ENCODE data around the gene SMYD3. TPM values are rescaled to one million over a fixed set of nuclear protein-coding genes. Genes with fewer than 3 reads are reported as not detected.

SMYD3 gene
- total RNA-seq, 1 donor from 2014 or later, result 22.3 TPM

GRCh38 chr1:245791410-245792312, 715.4 kb downstream of the SMYD3 start:
- no peaks in the 10 kb centered on the region for H3K36me3 ChIP-seq
- H3K9me3 ChIP-seq, result no peaks in the 10 kb centered on the region
- intact Hi-C loops (cut with DNase I), result no loop called here
- no peaks in the 10 kb centered on the region for H3K27me3 ChIP-seq
- no peaks in the 10 kb centered on the region for H3K4me1 ChIP-seq
- H3K4me3 ChIP-seq, result no peak overlapping the region
- DNase-seq (ENCODE audit: extremely low spot score in 2 of 2), result no peak
- no peak overlapping the region for H3K27ac ChIP-seq
- TF ChIP-seq POLR2AphosphoS5 (IDR thresholded peaks at IDR 0.05; ENCODE audit: insufficient read depth in 1 of 2, low read depth in 1 of 2), result no peak
- no peak for TF ChIP-seq POLR2A (IDR thresholded peaks at IDR 0.05)
- TF ChIP-seq, protein P1, sequence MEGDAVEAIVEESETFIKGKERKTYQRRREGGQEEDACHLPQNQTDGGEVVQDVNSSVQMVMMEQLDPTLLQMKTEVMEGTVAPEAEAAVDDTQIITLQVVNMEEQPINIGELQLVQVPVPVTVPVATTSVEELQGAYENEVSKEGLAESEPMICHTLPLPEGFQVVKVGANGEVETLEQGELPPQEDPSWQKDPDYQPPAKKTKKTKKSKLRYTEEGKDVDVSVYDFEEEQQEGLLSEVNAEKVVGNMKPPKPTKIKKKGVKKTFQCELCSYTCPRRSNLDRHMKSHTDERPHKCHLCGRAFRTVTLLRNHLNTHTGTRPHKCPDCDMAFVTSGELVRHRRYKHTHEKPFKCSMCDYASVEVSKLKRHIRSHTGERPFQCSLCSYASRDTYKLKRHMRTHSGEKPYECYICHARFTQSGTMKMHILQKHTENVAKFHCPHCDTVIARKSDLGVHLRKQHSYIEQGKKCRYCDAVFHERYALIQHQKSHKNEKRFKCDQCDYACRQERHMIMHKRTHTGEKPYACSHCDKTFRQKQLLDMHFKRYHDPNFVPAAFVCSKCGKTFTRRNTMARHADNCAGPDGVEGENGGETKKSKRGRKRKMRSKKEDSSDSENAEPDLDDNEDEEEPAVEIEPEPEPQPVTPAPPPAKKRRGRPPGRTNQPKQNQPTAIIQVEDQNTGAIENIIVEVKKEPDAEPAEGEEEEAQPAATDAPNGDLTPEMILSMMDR (IDR thresholded peaks at IDR 0.05), result no peak

GRCh38 chr1:245790441-245790840, 716.6 kb downstream of the SMYD3 start:
- TF ChIP-seq, protein P1 (IDR thresholded peaks at IDR 0.05), result no peak
- TF ChIP-seq POLR2AphosphoS5 (IDR thresholded peaks at IDR 0.05; ENCODE audit: insufficient read depth in 1 of 2, low read depth in 1 of 2), result no peak
- TF ChIP-seq POLR2A (IDR thresholded peaks at IDR 0.05), result no peak
- Histone ChIP-seq H3K36me3 (no peaks in the 10 kb centered on the region), H3K9me3 (no peaks in the 10 kb centered on the region), H3K4me1 (no peaks in the 10 kb centered on the region), H3K27me3 (no peaks in the 10 kb centered on the region), H3K27ac (no peak overlapping the region), H3K4me3 (no peak overlapping the region)
- intact Hi-C loops (cut with DNase I), result no loop called here
- DNase-seq (ENCODE audit: extremely low spot score in 2 of 2), result no peak

- H3K36me3 ChIP-seq, result no peaks in the 10 kb centered on the region
- intact Hi-C loops (cut with DNase I), result no loop called here
- H3K27me3 ChIP-seq, result no peaks in the 10 kb centered on the region
- no peak for DNase-seq (ENCODE audit: extremely low spot score in 2 of 2)
- TF ChIP-seq POLR2A (IDR thresholded peaks at IDR 0.05), result no peak
- TF ChIP-seq POLR2AphosphoS5 (IDR thresholded peaks at IDR 0.05; ENCODE audit: insufficient read depth in 1 of 2, low read depth in 1 of 2), result no peak
- TF ChIP-seq, protein P1 (IDR thresholded peaks at IDR 0.05), result no peak
- H3K27ac ChIP-seq, result no peak overlapping the region
- no peak overlapping the region for H3K4me3 ChIP-seq
- H3K9me3 ChIP-seq, result no peaks in the 10 kb centered on the region
- H3K4me1 ChIP-seq, result no peaks in the 10 kb centered on the region
Measured at GRCh38 chr1:245788886-245789285, 718.2 kb downstream of the SMYD3 start.

- Histone ChIP-seq H3K9me3 (no peaks in the 10 kb centered on the region), H3K36me3 (no peaks in the 10 kb centered on the region), H3K27ac (no peak overlapping the region), H3K4me3 (no peak overlapping the region), H3K27me3 (no peaks in the 10 kb centered on the region), H3K4me1 (no peaks in the 10 kb centered on the region)
- no peak for TF ChIP-seq POLR2A (IDR thresholded peaks at IDR 0.05)
- no peak for TF ChIP-seq POLR2AphosphoS5 (IDR thresholded peaks at IDR 0.05; ENCODE audit: insufficient read depth in 1 of 2, low read depth in 1 of 2)
- TF ChIP-seq, protein P1 (IDR thresholded peaks at IDR 0.05), result no peak
- no peak for DNase-seq (ENCODE audit: extremely low spot score in 2 of 2)
- intact Hi-C loops (cut with DNase I), result no loop called here
Measured at GRCh38 chr1:245788269-245788668, 718.8 kb downstream of the SMYD3 start.

DNA sequence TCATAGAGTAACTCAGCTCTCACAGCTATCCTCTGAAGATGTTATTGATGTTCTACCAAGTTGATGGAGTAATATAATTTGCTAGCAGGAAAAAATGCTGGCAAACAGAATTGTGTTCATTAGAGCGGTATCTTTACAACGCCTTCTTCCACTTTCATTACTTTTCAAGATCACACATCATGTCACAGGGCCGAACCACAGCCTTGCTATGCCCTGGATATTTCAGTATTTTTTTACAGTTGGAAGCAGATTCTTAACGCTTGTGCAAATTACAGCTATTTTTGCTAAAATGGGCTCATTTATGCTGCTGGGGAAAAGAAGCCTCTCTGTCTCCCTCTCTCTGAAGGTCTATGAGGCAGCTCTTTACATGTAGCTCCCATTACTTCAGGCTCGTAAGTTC, 720.1 kb downstream of the SMYD3 start:
- Histone ChIP-seq H3K36me3 (no peaks in the 10 kb centered on the region), H3K9me3 (no peaks in the 10 kb centered on the region), H3K27ac (no peak overlapping the region), H3K4me1 (no peaks in the 10 kb centered on the region), H3K4me3 (no peak overlapping the region), H3K27me3 (no peaks in the 10 kb centered on the region)
- DNase-seq (ENCODE audit: extremely low spot score in 2 of 2), result no peak
- TF ChIP-seq POLR2A (IDR thresholded peaks at IDR 0.05) (no peak), POLR2AphosphoS5 (IDR thresholded peaks at IDR 0.05; ENCODE audit: insufficient read depth in 1 of 2, low read depth in 1 of 2) (no peak)
- TF ChIP-seq, protein P1 (IDR thresholded peaks at IDR 0.05), result no peak
- intact Hi-C loops (cut with DNase I), result no loop called here
